H1 (cell line): ENCODE results near the gene ZFAND4. TPM values are rescaled to one million over a fixed set of nuclear protein-coding genes. Genes with fewer than 3 reads are reported as not detected.

Experiments used
- BACH1 ChIP-seq: IDR thresholded peaks from 2 replicates; pipeline ENCODE4 v1.6.1; 2012; ENCODE audit warnings: low read length, improper control_type of control experiment
- CBX5 ChIP-seq: fragments of 300-800, 300-1000 bp; sonication (generic); IDR thresholded peaks from 2 replicates; pipeline ENCODE4 v1.7.1; 2016; ENCODE audit warnings: antibody characterized with exemption, low read length, low read depth
- CTBP2 ChIP-seq: IDR thresholded peaks from 2 replicates; pipeline ENCODE4 v1.7.0; 2011; ENCODE audit warnings: borderline replicate concordance, mild to moderate bottlenecking, moderate library complexity, mixed read lengths, low read length; ENCODE audit not compliant: insufficient read depth, insufficient read length
- NANOG ChIP-seq: IDR thresholded peaks from 2 replicates; pipeline ENCODE4 v1.6.1; 2011; ENCODE audit warnings: low read length, low read depth, mild to moderate bottlenecking, inconsistent platforms; ENCODE audit not compliant: insufficient read depth, poor library complexity, severe bottlenecking
- RFX5 ChIP-seq: IDR thresholded peaks from 2 replicates; pipeline ENCODE4 v1.6.1; 2011; ENCODE audit warnings: low read depth, low read length, improper control_type of control experiment, borderline replicate concordance
- RXRA ChIP-seq: IDR thresholded peaks from 2 replicates; pipeline ENCODE4 v1.6.1; 2011; ENCODE audit warnings: low read depth, mild to moderate bottlenecking, low read length, moderate library complexity; ENCODE audit not compliant: insufficient read depth
- SP4 ChIP-seq: IDR thresholded peaks from 2 replicates; pipeline ENCODE4 v1.6.1; 2012; ENCODE audit warnings: low read length, inconsistent platforms
- TAF7 ChIP-seq: optimal IDR thresholded peaks from 2 replicates; pipeline ENCODE3; 2011; ENCODE audit warnings: low read depth, mild to moderate bottlenecking, inconsistent platforms, low read length, moderate library complexity, borderline replicate concordance
- polyA plus RNA-seq, 7 experiments: library from polyadenylated mRNA; depleted of rRNA in 3 of 7; stranded (reverse) in 5 of 7; unstranded in 2 of 7; fragments of >200 nt in 5 of 7; fragments of 200-250 nt in 2 of 7; gene quantifications; 1 replicate in 5 of 7; 2 replicates in 1 of 7; 4 replicates in 1 of 7; pipeline versions ENCODE4 v1.2.1 to v1.2.3, GENCODE V29; 2011 to 2013; ENCODE audit warnings: missing spikeins in 2 of 7, mixed read lengths in 2 of 7
- total RNA-seq: library from RNA; stranded (reverse); fragmentation: NEBNext Ultra II Directional; extraction: Animal tissue kit (Norgen Biotek cat#: 25700); gene quantifications from 2 replicates; pipeline ENCODE4 v1.2.1, GENCODE V29; 2021

The ZFAND4 gene
- total and polyA plus RNA-seq, 2 of the 8 experiments (the other 6 are each of a cell fraction or from before 2014, with no cell fraction given), result 2.8 to 17.8 TPM

GRCh38 chr10:45599021-45599603, 73.5 kb downstream of the ZFAND4 start (continued):
- TF ChIP-seq RFX5 (no peak), CBX5 (no peak), BACH1 (no peak), RXRA (no peak), CTBP2 (no peak), SP4 (no peak), NANOG (no peak), TAF7 (no peak)
